HCT116 (cell line): ENCODE measurements around the gene GFM2. TPM values are rescaled to one million over a fixed set of nuclear protein-coding genes. Genes with fewer than 3 reads are reported as not detected.

ENCODE experiments used
- ATAC-seq: fragments of 200-7000 bp; cut with Tn5 transposase; 2 replicates; pipeline ENCODE4 v1.9.1; 2020; ENCODE audit warnings: mild to moderate bottlenecking, moderate library complexity
- BruUV-seq: library from RNA; stranded (reverse); fragments of 400-500 nt; replicated peaks from 2 replicates; lab custom pipeline; 2021; lab: Mats Ljungman, UMichigan
- CTCF ChIA-PET: fragments of 300-600 bp; sonication (Branson Sonifier 250); formaldehyde crosslinking; loops from one replicate; lab custom pipeline; 2021; ENCODE audit warnings: antibody characterized with exemption; lab: Charles Lee
- POLR2A ChIA-PET: fragments of 300-600, 350-600 bp; sonication (Branson Sonifier 250); formaldehyde crosslinking; loops from one replicate; lab custom pipeline; 2021; ENCODE audit warnings: antibody characterized with exemption; lab: Charles Lee
- RAD21 ChIA-PET, 2 experiments: fragments of 300-600 bp; sonication (Branson Sonifier 250); formaldehyde crosslinking; loops; one replicate each; lab custom pipeline; 2023; ENCODE audit warnings: low total read pairs in 2 of 2; ENCODE audit not compliant: uncharacterized antibody in 2 of 2, unreplicated experiment in 2 of 2, low non-redundant PET in 1 of 2; lab: Charles Lee
- DNase-seq: peaks from one replicate; pipeline ENCODE4 v3.0.0-alpha.2; 2010; ENCODE audit warnings: low read depth, low spot score
- H2AFZ ChIP-seq: fragments of 200-600 bp; shearing (Covaris generic), sonication (generic); 2 replicates; pipeline ENCODE4 v1.6.1; 2017; ENCODE audit warnings: low read depth, mixed run types, mixed read lengths, antibody characterized with exemption, low read length; ENCODE audit not compliant: poor library complexity, severe bottlenecking
- H3K27ac ChIP-seq: 2 replicates; pipeline ENCODE4 v1.5.1; 2012; ENCODE audit warnings: low read depth, low read length
- H3K27me3 ChIP-seq: fragments of 200-600 bp; sonication (generic); 2 replicates; pipeline ENCODE4 v1.6.1; 2016; ENCODE audit warnings: mixed run types, low read length, mixed read lengths; ENCODE audit not compliant: insufficient read depth
- H3K36me3 ChIP-seq, 2 experiments: fragments of 200-500 bp in 1 of 2; fragments of 200-600 bp in 1 of 2; sonication (Bioruptor generic) in 1 of 2; sonication (generic) in 1 of 2; 2 replicates each; pipeline versions ENCODE4 v1.5.1 to v1.6.1; 2014 to 2016; ENCODE audit warnings: low read length in 2 of 2, inconsistent platforms in 1 of 2, mixed read lengths in 1 of 2, mixed run types in 1 of 2; ENCODE audit not compliant: insufficient read depth in 2 of 2, control insufficient read depth in 1 of 2
- H3K4me1 ChIP-seq, 2 experiments: fragments of 200-600 bp in 1 of 2; sonication (generic) in 1 of 2; 2 replicates each; pipeline versions ENCODE4 v1.5.1 to v1.6.1; 2012 to 2017; ENCODE audit warnings: low read length in 2 of 2, inconsistent platforms in 1 of 2, mild to moderate bottlenecking in 1 of 2, mixed read lengths in 1 of 2, mixed run types in 1 of 2, moderate library complexity in 1 of 2; ENCODE audit not compliant: insufficient read depth in 2 of 2, control insufficient read depth in 1 of 2
- H3K4me2 ChIP-seq: fragments of 200-600 bp; sonication (generic); 2 replicates; pipeline ENCODE4 v1.6.1; 2017; ENCODE audit warnings: mixed run types, low read length, mixed read lengths
- H3K4me3 ChIP-seq, 2 experiments: fragments of 200-600 bp in 1 of 2; sonication (generic) in 1 of 2; replicated peaks in 1 of 2; 2 replicates each; pipeline ENCODE4 v1.5.1; 2011 to 2016; ENCODE audit warnings: low read length in 2 of 2, control low read depth in 1 of 2, low read depth in 1 of 2, mild to moderate bottlenecking in 1 of 2, mixed read lengths in 1 of 2, mixed run types in 1 of 2
- H3K79me2 ChIP-seq: fragments of 200-600 bp; sonication (generic); 2 replicates; pipeline ENCODE4 v1.6.1; 2017; ENCODE audit warnings: mild to moderate bottlenecking, mixed run types, low read length, moderate library complexity, mixed read lengths; ENCODE audit not compliant: insufficient read depth
- H3K9ac ChIP-seq: fragments of 200-600 bp; sonication (generic); 2 replicates; pipeline ENCODE4 v1.6.1; 2016; ENCODE audit warnings: low read length, mixed read lengths
- H3K9me2 ChIP-seq: fragments of 200-600 bp; sonication (generic), shearing (Covaris generic); 2 replicates; pipeline ENCODE4 v1.6.1; 2017; ENCODE audit warnings: mixed run types, mild to moderate bottlenecking, moderate library complexity; ENCODE audit not compliant: insufficient read depth
- H3K9me3 ChIP-seq, 2 experiments: fragments of 200-500 bp in 1 of 2; fragments of 200-600 bp in 1 of 2; sonication (Bioruptor generic) in 1 of 2; sonication (generic) in 1 of 2; 2 replicates each; pipeline ENCODE4 v1.6.1; 2014 to 2017; ENCODE audit warnings: low read length in 2 of 2, mixed read lengths in 2 of 2, inconsistent platforms in 1 of 2, low read depth in 1 of 2, mild to moderate bottlenecking in 1 of 2, mixed run types in 1 of 2, moderate library complexity in 1 of 2; ENCODE audit not compliant: control insufficient read depth in 1 of 2, insufficient read depth in 1 of 2
- H4K20me1 ChIP-seq: fragments of 200-600 bp; sonication (generic), shearing (Covaris generic); 2 replicates; pipeline ENCODE4 v1.6.1; 2017; ENCODE audit warnings: mixed run types, mild to moderate bottlenecking, moderate library complexity; ENCODE audit not compliant: insufficient read depth
- CEBPB ChIP-seq: IDR thresholded peaks from 2 replicates; pipeline ENCODE4 v1.6.1; 2012; ENCODE audit warnings: low read depth
- ELF1 ChIP-seq: IDR thresholded peaks from 2 replicates; pipeline ENCODE4 v1.6.1; 2012; ENCODE audit warnings: low read depth, borderline replicate concordance
- EZH2 ChIP-seq: fragments of 200-600 bp; sonication (generic); IDR thresholded peaks from 2 replicates; pipeline ENCODE4 v1.6.1; 2017; ENCODE audit warnings: antibody characterized with exemption, mixed run types
- EZH2phosphoT487 ChIP-seq: fragments of 200-600 bp; IDR thresholded peaks from 2 replicates; pipeline ENCODE4 v1.6.1; 2018; ENCODE audit warnings: antibody characterized with exemption, borderline replicate concordance
- JUND ChIP-seq: IDR thresholded peaks from 2 replicates; pipeline ENCODE4 v1.6.1; 2012
- MAX ChIP-seq: IDR thresholded peaks from 2 replicates; pipeline ENCODE4 v1.6.1; 2012
- POLR2A ChIP-seq: IDR thresholded peaks from 2 replicates; pipeline ENCODE4 v1.7.0; 2011; ENCODE audit warnings: borderline replicate concordance; ENCODE audit not compliant: insufficient read depth, insufficient read length; ENCODE audit errors: extremely low read depth
- POLR2AphosphoS5 ChIP-seq: IDR thresholded peaks from 2 replicates; pipeline ENCODE4 v1.6.1; 2011; ENCODE audit warnings: mild to moderate bottlenecking, low read depth, low read length, moderate library complexity
- RAD21 ChIP-seq: IDR thresholded peaks from 2 replicates; pipeline ENCODE4 v1.6.1; 2012; ENCODE audit warnings: low read depth, mild to moderate bottlenecking
- REST ChIP-seq: IDR thresholded peaks from 2 replicates; pipeline ENCODE4 v1.6.1; 2012; ENCODE audit warnings: low read depth
- SIN3A ChIP-seq: IDR thresholded peaks from 2 replicates; pipeline ENCODE4 v1.6.1; 2012; ENCODE audit warnings: low read depth
- SP1 ChIP-seq: IDR thresholded peaks from 2 replicates; pipeline ENCODE4 v1.6.1; 2012; ENCODE audit warnings: low read depth
- SRF ChIP-seq: IDR thresholded peaks from 2 replicates; pipeline ENCODE4 v1.6.1; 2012; ENCODE audit warnings: low read depth
- YY1 ChIP-seq: IDR thresholded peaks from 2 replicates; pipeline ENCODE4 v1.6.1; 2011; ENCODE audit warnings: low read length, low read depth, moderate library complexity, mild to moderate bottlenecking; ENCODE audit not compliant: insufficient replicate concordance; ENCODE audit errors: extremely low read depth
- ZBTB33 ChIP-seq: IDR thresholded peaks from 2 replicates; pipeline ENCODE4 v1.6.1; 2011; ENCODE audit warnings: mild to moderate bottlenecking, low read length, moderate library complexity; ENCODE audit not compliant: insufficient replicate concordance; ENCODE audit errors: extremely low read depth
- ZFX ChIP-seq: fragments of 450-650 bp; IDR thresholded peaks from 2 replicates; pipeline ENCODE4 v1.6.1; 2017
- ZNF274 ChIP-seq: fragments of 200-500 bp; sonication (Bioruptor generic); IDR thresholded peaks from 2 replicates; pipeline ENCODE4 v1.6.1; 2014; ENCODE audit warnings: mild to moderate bottlenecking, low read depth, low read length, inconsistent platforms
- intact Hi-C: fragments of 100-400 bp; cut with micrococcal nuclease; formaldehyde crosslinking; loops from 2 replicates; pipeline ENCODE4 v1.10.0; 2022
- total RNA-seq: library from RNA; stranded (reverse); gene quantifications from one replicate; pipeline ENCODE4 v1.2.1, GENCODE V29; 2021; ENCODE audit not compliant: unreplicated experiment
- TF ChIP-seq, protein P1 (sequence below), 3 experiments: fragments of 200-600 bp in 1 of 3; sonication (generic) in 1 of 3; IDR thresholded peaks in 2 of 3; conservative IDR thresholded peaks in 1 of 3; 2 replicates each; pipeline ENCODE4 v1.5.1; 2012 to 2017; ENCODE audit warnings: low read depth in 2 of 3, low read length in 2 of 3, antibody characterized with exemption in 1 of 3, borderline replicate concordance in 1 of 3, control low read depth in 1 of 3, mild to moderate bottlenecking in 1 of 3, mixed read lengths in 1 of 3, mixed run types in 1 of 3, moderate library complexity in 1 of 3; ENCODE audit not compliant: insufficient read depth in 1 of 3

Gene GFM2
- total RNA-seq, 1 experiment from 2014 or later: 25.0 TPM

- Histone ChIP-seq H3K9me2 (no peaks in the 10 kb centered on the region), H3K4me1 (no peaks in the 10 kb centered on the region), H3K4me3 (no peak overlapping the region), H4K20me1 (no peaks in the 10 kb centered on the region), H3K9ac (no peak overlapping the region), H3K4me2 (no peak overlapping the region), H3K9me3 (no peaks in the 10 kb centered on the region), H2AFZ (no peak overlapping the region), H3K79me2 (no peaks in the 10 kb centered on the region), H3K27ac (no peak overlapping the region), H3K36me3 (peaks cover 28 to 41% of the 10 kb centered on the region in 2 experiments), H3K27me3 (no peaks in the 10 kb centered on the region)
- intact Hi-C loops: no loop called here
- CTCF ChIA-PET: no interaction called here
- TF ChIP-seq SRF (no peak), POLR2AphosphoS5 (no peak), YY1 (no peak), ZFX (no peak), POLR2A (no peak), ELF1 (no peak), SP1 (no peak), SIN3A (no peak), REST (no peak), ZNF274 (no peak), MAX (no peak), RAD21 (no peak), EZH2phosphoT487 (no peak), CEBPB (no peak), JUND (no peak), ZBTB33 (no peak), EZH2 (no peak)
- TF ChIP-seq, protein P1, sequence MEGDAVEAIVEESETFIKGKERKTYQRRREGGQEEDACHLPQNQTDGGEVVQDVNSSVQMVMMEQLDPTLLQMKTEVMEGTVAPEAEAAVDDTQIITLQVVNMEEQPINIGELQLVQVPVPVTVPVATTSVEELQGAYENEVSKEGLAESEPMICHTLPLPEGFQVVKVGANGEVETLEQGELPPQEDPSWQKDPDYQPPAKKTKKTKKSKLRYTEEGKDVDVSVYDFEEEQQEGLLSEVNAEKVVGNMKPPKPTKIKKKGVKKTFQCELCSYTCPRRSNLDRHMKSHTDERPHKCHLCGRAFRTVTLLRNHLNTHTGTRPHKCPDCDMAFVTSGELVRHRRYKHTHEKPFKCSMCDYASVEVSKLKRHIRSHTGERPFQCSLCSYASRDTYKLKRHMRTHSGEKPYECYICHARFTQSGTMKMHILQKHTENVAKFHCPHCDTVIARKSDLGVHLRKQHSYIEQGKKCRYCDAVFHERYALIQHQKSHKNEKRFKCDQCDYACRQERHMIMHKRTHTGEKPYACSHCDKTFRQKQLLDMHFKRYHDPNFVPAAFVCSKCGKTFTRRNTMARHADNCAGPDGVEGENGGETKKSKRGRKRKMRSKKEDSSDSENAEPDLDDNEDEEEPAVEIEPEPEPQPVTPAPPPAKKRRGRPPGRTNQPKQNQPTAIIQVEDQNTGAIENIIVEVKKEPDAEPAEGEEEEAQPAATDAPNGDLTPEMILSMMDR (IDR thresholded peaks at IDR 0.05 in 2 of 3, conservative IDR thresholded peaks at IDR 0.05 in 1 of 3; ENCODE audit: borderline replicate concordance in 1 of 3, insufficient read depth in 1 of 3, low read depth in 2 of 3, low read length in 2 of 3): no peak
- no peak for ATAC-seq
- POLR2A ChIA-PET: no interaction called here
- BruUV-seq: no TSS peak
- DNase-seq: no peak
- RAD21 ChIA-PET: no interaction called here
Observed at GRCh38 chr5:74722271-74722670, 44.6 kb downstream of the GFM2 start.
